HG03280 (cell line): ENCODE data around the gene PPP1R36.
A peak's percentile ranks its signal among the peaks of the same experiment; 100 is the strongest.
"Not testable (repeated sequence)": the region's sequence is repeated elsewhere in the genome, so short reads cannot be mapped to it uniquely, and the experiment has no call there.

Experiments used
- ATAC-seq: cut with Tn5 transposase; IDR thresholded peaks from one replicate; pipeline ENCODE4 v1.9.1; 2021; ENCODE audit warnings: mild to moderate bottlenecking, moderate library complexity; ENCODE audit not compliant: unreplicated experiment

PPP1R36 gene

GRCh38 chr14:64549791-64550620, at the start of gene PPP1R36:
PPP1R36 (plus strand) TSS chr14:64549961; CDS start chr14:64549998, 37 bp downstream.
- ATAC-seq = no peak

DNA sequence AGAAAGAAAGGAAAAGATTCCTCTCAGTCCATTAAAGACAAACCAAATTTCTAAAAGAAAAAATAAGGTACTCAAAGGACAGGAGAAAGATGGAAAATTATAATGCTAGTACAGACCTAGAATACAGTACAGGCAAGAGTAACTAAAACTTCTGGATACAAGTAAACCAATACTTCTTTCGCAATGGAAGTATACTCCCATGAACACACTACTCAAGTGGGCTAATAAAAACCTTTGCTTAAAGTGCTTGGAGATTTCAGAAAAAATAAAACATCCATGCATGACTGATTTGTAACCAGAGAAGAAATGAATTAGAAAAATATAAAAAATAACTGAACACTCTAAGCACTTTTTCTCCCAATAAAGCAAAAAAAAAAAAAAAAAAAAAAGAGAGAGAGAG, 49.7 kb upstream of the PPP1R36 start:
- ATAC-seq = no peak

GRCh38 chr14:64501411-64502171, 48.2 kb upstream of the PPP1R36 start:
- ATAC-seq = no peak

DNA sequence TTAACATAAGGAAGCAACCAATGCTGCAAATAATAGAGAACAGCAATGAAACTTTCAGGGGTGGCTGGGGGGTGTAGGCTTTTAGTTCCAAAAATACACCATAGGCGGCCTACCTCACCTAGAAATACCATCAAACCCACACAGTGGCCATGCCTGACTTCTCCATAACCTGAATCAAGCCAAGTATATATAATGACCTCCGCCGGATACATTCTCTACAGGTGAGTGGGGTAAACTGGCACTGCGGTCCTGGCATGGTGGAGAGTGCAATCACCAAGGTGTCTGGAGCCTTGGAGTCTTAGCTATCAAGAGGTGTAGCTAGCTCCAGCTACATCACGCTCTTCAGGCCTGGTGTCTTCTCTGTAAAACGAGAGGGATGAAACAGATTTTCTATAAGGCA, 47.3 kb upstream of the PPP1R36 start:
- no peak for ATAC-seq

DNA sequence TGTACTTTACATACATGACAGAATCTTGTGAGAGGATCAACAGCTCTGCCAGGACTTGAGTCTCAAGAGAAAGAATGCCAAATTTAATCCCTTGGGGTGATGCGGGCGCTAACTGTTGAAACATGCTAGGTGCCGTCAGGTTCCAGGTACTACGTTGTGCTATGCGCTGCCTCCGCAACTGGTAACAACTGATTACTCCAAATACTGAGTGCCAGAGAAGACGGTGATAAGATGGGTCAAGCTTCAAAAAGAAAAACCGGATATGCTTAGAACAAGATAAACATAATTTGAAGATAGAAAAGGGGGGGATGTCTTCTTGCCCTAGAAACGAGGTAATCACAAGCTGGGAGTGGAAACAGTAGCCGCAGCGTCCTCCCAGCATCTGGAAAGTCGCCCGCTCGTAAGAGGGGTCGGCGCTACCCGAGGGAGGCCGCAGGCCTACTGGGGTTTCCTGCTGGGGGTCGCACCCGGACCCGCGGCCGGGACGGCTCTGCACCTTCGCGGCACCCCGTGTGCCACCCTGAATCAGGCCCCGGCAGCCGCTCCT, 46.8 kb upstream of the PPP1R36 start:
- ATAC-seq = no peak

GRCh38 chr14:64503434-64504309, 46.1 kb upstream of the PPP1R36 start, which contains the start of gene ZBTB25:
ZBTB25 (minus strand) TSS chr14:64503838; CDS start chr14:64490533, 13,305 bp downstream.
- peak; percentile 61 for ATAC-seq

GRCh38 chr14:64504310-64504896, 45.4 kb upstream of the PPP1R36 start, which contains the start of gene ZBTB1:
ZBTB1 (plus strand) TSS chr14:64504770; CDS start chr14:64521505, 16,735 bp downstream.
- peak; percentile 23 for ATAC-seq

- ATAC-seq = peak; percentile 29
Observed at GRCh38 chr14:64504897-64505794, 44.6 kb upstream of the PPP1R36 start.

DNA sequence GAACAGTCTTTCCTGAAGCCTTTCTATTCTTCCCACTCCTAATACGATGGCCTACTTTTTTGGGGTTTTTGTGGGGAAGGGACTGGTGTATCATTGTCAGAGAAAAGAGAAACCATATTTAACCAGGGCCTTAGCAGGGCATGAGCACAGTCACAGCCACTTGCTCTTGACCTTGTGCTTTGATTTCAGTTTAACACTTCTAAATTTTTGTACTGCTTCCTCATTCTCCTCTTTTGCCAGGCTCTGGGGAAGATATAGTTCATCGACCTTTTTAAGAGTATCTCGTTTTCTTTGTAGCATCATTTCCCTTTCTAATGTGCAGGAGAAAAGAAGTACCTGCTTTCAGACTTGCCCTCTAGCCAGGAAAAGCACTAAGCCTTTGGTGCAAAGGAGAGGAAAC, 43.0 kb upstream of the PPP1R36 start:
- ATAC-seq = no peak

GRCh38 chr14:64507376-64508156, 42.2 kb upstream of the PPP1R36 start:
- no peak for ATAC-seq

DNA sequence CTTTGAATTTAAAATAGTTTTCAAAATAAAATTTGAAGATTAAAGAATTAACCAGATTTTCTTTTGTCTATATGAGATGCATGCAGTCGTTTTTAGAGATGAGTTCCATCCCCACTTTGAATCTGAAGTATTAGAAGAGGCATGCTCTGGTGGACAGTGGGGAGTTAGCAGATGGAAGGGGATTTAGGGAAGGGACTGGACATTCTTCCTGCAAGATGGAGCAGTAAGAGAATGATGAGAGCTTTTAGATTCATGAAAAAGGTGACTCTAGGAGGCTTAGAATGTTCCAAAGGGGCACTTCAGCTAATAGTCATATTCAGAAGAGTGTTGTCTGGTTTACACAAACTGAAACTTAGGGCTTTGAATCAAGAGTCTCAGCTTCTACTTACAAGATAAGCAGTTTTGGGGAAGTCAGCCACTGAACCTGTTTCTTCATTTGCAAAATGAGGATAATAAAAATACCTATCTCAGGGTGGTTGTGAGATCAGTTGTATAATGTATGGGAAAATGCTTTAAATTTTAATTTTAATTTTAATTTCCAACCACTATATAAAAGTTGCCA, 41.5 kb upstream of the PPP1R36 start:
- no peak for ATAC-seq

DNA sequence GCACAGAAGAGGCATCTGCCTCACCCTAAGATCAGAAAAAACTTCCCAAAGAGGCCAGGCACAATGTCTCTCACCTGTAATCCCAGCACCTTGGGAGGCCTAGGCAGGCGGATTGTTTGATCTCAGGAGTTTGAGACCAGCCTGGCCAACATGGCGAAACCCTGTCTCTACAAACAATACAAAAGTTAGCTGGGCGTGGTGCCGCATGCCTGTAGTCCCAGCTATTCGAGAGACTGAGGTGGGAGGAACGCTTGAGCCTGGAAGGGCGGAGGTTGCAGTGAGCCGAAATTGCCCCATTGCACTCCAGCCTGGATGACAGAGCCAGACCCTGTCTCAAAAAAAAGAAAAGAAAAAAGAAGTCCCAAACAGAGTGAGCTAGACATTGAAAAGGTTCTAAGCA, 40.7 kb upstream of the PPP1R36 start:
- ATAC-seq = no peak

- ATAC-seq = no peak
Observed at GRCh38 chr14:64510825-64511671, 38.7 kb upstream of the PPP1R36 start.

DNA sequence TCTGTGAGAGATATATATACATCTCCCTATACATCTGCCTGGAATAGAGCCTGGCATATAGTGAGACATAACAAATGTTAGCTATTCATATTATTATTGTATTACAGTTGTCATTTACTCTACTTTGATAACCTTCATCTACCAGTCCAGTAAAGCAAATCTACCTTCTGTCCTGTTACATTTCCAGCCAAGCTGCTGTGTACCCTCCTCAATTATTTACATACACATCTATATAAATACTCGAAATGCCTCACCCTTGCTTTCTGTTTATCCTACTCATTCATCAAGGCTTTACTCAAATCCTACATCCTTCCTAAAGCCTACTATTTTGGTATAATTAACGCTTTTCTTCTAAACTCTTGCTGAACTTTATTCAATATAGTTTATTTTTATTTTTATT, 36.5 kb upstream of the PPP1R36 start:
- ATAC-seq = no peak

- ATAC-seq = no peak
Observed at GRCh38 chr14:64515053-64515452, 34.7 kb upstream of the PPP1R36 start.

GRCh38 chr14:64516969-64517368, 32.8 kb upstream of the PPP1R36 start:
- ATAC-seq = no peak

GRCh38 chr14:64517667-64518066, 32.1 kb upstream of the PPP1R36 start:
- not testable (repeated sequence) for ATAC-seq
